NB4 (cell line): ENCODE measurements around the gene TAGAP.

Experiments
- CTCF ChIP-seq: IDR thresholded peaks from one replicate; pipeline ENCODE4 v1.5.1; 2012; ENCODE audit warnings: low read depth, low read length
- MAX ChIP-seq: IDR thresholded peaks from 2 replicates; pipeline ENCODE4 v1.6.1; 2011; ENCODE audit warnings: low read depth, low read length
- POLR2A ChIP-seq: IDR thresholded peaks from 2 replicates; pipeline ENCODE4 v1.6.1; 2011; ENCODE audit warnings: mild to moderate bottlenecking; ENCODE audit not compliant: insufficient read length; ENCODE audit errors: extremely low read depth

GRCh38 chr6:159063549-159063948 is 18.8 kb upstream of the TAGAP start:
- TF ChIP-seq POLR2A (no peak), CTCF (no peak), MAX (no peak)
